Suprapubic skin (tissue), 4 donors: ENCODE measurements around the gene CUBN.

Source experiments
- EP300 ChIP-seq: sonication (generic); formaldehyde crosslinking; IDR thresholded peaks from one replicate; pipeline ENCODE4 v1.6.1; 2017; ENCODE audit warnings: antibody characterized with exemption
- POLR2A ChIP-seq, 2 donors: fragments of 450-650 bp; IDR thresholded peaks; one replicate each; pipeline ENCODE4 v1.6.1; 2017; ENCODE audit warnings: antibody characterized with exemption in 2 of 2, mild to moderate bottlenecking in 2 of 2, moderate library complexity in 2 of 2
- POLR2AphosphoS5 ChIP-seq, 3 donors: sonication (generic); formaldehyde crosslinking; IDR thresholded peaks; one replicate each; pipeline ENCODE4 v1.6.1; 2017; ENCODE audit warnings: antibody characterized with exemption in 3 of 3
- TF ChIP-seq, protein P1 (sequence below), 2 donors: fragments of 200-600 bp in 1 of 2; fragments of 450-650 bp in 1 of 2; sonication (generic) in 1 of 2; IDR thresholded peaks; one replicate each; pipeline ENCODE4 v1.5.1; 2016 to 2019; ENCODE audit warnings: antibody characterized with exemption in 2 of 2, mild to moderate bottlenecking in 1 of 2, moderate library complexity in 1 of 2

DNA sequence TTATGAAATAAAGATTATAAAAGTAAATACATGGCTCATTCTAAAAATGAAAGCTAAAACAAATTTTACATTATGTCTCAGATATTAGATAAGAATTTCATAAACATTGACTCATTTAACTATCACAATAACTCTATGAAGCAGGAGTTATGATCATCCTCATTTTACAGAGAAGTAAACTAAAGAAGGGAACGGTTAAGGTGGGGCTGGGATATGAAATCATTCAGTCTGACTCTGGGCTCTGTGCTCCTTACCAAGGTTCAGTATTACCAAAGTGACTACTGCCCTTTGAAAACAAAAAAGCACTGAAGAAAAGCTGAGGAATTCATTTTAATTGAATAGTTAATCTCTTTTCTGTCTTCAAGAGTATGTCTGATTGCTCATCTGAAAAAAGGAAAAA, 22.1 kb upstream of the CUBN start:
- TF ChIP-seq, protein P1, sequence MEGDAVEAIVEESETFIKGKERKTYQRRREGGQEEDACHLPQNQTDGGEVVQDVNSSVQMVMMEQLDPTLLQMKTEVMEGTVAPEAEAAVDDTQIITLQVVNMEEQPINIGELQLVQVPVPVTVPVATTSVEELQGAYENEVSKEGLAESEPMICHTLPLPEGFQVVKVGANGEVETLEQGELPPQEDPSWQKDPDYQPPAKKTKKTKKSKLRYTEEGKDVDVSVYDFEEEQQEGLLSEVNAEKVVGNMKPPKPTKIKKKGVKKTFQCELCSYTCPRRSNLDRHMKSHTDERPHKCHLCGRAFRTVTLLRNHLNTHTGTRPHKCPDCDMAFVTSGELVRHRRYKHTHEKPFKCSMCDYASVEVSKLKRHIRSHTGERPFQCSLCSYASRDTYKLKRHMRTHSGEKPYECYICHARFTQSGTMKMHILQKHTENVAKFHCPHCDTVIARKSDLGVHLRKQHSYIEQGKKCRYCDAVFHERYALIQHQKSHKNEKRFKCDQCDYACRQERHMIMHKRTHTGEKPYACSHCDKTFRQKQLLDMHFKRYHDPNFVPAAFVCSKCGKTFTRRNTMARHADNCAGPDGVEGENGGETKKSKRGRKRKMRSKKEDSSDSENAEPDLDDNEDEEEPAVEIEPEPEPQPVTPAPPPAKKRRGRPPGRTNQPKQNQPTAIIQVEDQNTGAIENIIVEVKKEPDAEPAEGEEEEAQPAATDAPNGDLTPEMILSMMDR (IDR thresholded peaks at IDR 0.05) = no peak
- no peak for TF ChIP-seq POLR2AphosphoS5 (IDR thresholded peaks at IDR 0.05)
- no peak for TF ChIP-seq POLR2A (IDR thresholded peaks at IDR 0.05)
- no peak for TF ChIP-seq EP300
